ENCODE data around the gene TSBP1.
"Not testable (repeated sequence)": the region's sequence is repeated elsewhere in the genome, so short reads cannot be mapped to it uniquely, and the experiment has no call there.

TSBP1 gene

GRCh38 chr6:32329141-32329540 lies 42.6 kb downstream of the TSBP1 start:
- CTCF ChIA-PET = no interaction called here
- POLR2A ChIA-PET = no interaction called here
- no peak for DNase-seq (ENCODE audit: extremely low spot score)
- TF ChIP-seq CTCF (IDR thresholded peaks at IDR 0.05; ENCODE audit: control extremely low read depth, extremely low read depth, low read depth, missing control alignments) = no peak

- CTCF ChIA-PET = interaction anchor here (0.7 kb wide), 1 partner anchor 82 kb away, joined by 4 read pairs; no protein-coding TSS in a partner anchor
- DNase-seq (ENCODE audit: extremely low spot score) = peak; percentile 32
- TF ChIP-seq CTCF (IDR thresholded peaks at IDR 0.05; ENCODE audit: control extremely low read depth, extremely low read depth, low read depth, missing control alignments) = no peak
- POLR2A ChIA-PET = no interaction called here
Measured at GRCh38 chr6:32327103-32327502, 44.6 kb downstream of the TSBP1 start.

- ChIA-PET CTCF (no interaction called here), POLR2A (no interaction called here)
- DNase-seq (ENCODE audit: extremely low spot score) = no peak
- no peak for TF ChIP-seq CTCF (IDR thresholded peaks at IDR 0.05; ENCODE audit: control extremely low read depth, extremely low read depth, low read depth, missing control alignments)
Measured at GRCh38 chr6:32318501-32318900, 53.2 kb downstream of the TSBP1 start.

DNA sequence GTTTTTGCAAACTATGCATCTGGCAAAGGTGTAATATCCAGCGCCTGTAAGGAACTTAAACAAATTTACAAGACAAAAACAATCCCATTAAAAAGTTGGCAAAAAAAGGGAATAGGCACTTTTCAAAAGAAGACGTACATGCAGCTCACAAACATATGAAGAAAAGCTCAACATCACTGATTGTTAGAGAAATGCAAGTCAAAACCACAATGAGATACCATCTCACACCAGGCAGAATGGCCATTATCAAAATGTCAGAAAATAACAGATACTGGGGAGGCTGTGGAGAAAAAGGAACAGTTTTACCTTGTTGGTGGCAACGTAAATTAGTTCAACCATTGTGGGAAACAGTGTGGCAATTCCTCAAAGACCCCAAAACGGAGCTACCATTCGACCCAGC lies 54.2 kb downstream of the TSBP1 start:
- ChIA-PET POLR2A (no interaction called here), CTCF (interaction anchor here (1.5 to 1.9 kb wide), 3 partner anchors 9 to 18 kb away, joined by 3 to 6 read pairs (median 5); no protein-coding TSS in a partner anchor)
- no peak for DNase-seq (ENCODE audit: extremely low spot score)
- TF ChIP-seq CTCF (IDR thresholded peaks at IDR 0.05; ENCODE audit: control extremely low read depth, extremely low read depth, low read depth, missing control alignments) = no peak

DNA sequence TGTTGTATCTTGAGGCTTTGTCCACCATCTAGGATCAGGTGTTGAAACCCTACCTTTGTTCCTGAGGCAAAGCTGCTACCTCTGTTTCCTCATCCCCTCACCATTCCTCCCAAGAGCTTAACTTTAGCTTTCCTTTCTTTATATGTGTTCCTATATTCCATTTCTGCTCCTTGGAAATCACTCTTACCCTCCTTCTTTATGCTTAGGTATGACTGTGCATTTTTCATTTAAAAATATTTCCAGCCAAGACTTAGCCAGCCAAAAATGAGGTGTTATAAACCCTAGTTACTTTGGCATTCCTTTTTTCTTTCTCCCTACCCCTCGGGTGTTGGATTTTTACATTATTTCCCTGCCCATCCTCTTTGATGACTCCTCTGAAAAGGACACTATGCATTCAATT lies 57.7 kb downstream of the TSBP1 start:
- DNase-seq (ENCODE audit: extremely low spot score) = no peak
- POLR2A ChIA-PET = no interaction called here
- CTCF ChIA-PET = no interaction called here
- no peak for TF ChIP-seq CTCF (IDR thresholded peaks at IDR 0.05; ENCODE audit: control extremely low read depth, extremely low read depth, low read depth, missing control alignments)

DNA sequence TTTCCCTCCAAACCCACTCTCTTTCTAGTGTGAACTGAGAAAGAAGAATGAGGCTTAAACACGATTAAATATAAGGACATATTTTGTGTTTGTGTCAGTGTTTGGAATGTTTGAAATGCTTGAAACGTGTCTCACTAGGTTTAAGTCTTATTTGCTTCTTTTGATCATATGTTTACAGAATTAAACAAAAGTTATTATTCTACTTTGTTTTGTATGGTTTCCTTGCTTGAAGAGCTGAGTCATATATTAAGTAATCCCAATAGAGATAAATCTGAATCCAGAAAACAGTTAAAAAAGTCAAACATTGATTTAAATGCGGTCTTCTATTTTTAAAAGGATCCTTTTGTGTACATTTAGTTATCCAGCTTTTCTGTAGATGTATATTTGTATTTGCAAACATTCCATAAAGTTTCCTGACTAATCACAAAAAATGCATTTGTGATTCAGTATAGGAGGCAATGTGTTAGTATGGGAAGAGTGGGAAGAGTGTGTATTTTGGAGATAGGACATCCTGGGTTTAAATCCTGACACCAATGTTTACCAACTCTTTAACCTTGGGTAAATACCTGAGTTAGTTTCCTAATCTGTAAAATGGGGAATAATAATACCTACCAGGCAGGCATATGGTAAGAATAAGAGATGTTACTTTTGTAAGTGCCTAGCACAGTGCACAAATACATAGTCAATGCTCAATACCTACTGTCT lies 72.9 kb downstream of the TSBP1 start:
- ChIA-PET CTCF (no interaction called here), POLR2A (no interaction called here)
- no peak for DNase-seq (ENCODE audit: extremely low spot score)
- no peak for TF ChIP-seq CTCF (IDR thresholded peaks at IDR 0.05; ENCODE audit: control extremely low read depth, extremely low read depth, low read depth, missing control alignments)

GRCh38 chr6:32294980-32295379 lies 76.7 kb downstream of the TSBP1 start:
- DNase-seq (ENCODE audit: extremely low spot score); CTCF ChIA-PET: not testable (repeated sequence)
- POLR2A ChIA-PET = interaction anchor here (0.6 kb wide), 1 partner anchor 105 kb away, joined by 5 read pairs; the partner anchor contains the start of gene PBX2
